ENCODE results near the gene MLPH.

DNA sequence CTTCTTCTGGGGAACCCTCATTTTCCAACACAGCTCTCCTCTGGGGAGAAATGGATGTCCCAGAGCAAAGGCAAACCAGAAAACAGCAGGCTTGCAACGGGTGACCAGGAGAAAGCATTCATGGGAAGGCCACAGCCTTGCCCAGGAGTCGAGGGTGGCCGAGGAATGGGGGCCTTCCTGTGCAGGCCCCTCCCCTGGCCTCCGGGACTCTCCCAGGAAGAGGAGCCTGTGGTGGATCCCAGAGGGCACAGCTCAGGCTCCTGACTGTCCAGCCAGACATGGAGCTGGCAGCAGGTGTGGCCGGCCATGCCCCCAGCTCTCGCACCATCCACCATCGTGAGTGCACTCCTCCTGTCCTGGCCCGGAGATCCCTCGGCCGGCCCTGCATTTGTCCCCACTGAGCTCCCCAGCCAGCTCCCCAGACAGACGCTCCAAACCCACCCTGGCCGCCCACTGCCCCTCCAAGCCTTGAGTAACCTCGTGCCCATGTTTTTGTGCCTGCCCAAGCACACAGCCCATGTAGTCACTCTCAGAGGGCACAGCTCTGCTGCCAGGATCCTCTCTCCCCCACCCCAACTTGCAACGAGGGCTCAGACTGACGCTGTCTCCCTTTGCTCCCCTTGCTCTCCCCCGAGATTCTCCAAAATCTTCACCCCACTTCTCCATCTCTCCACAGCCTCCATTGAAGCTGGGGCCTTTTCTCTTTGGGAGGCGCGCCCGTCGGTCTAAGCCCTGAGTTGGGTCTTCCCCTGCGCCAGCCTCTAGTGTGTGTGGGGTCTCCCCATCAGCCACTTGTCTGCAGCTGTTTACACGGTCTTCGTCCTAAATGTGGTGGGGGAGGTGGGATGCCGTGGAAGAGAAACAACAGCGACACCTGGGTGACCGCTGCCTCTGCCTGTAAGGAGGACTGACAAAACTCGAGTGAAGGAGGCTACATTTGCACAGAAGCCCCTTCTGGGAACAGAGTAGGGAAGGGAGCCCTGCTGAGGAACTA is 89.1 kb downstream of the MLPH start:
- TF ChIP-seq, protein P1, sequence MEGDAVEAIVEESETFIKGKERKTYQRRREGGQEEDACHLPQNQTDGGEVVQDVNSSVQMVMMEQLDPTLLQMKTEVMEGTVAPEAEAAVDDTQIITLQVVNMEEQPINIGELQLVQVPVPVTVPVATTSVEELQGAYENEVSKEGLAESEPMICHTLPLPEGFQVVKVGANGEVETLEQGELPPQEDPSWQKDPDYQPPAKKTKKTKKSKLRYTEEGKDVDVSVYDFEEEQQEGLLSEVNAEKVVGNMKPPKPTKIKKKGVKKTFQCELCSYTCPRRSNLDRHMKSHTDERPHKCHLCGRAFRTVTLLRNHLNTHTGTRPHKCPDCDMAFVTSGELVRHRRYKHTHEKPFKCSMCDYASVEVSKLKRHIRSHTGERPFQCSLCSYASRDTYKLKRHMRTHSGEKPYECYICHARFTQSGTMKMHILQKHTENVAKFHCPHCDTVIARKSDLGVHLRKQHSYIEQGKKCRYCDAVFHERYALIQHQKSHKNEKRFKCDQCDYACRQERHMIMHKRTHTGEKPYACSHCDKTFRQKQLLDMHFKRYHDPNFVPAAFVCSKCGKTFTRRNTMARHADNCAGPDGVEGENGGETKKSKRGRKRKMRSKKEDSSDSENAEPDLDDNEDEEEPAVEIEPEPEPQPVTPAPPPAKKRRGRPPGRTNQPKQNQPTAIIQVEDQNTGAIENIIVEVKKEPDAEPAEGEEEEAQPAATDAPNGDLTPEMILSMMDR (IDR thresholded peaks at IDR 0.05; ENCODE audit: borderline replicate concordance, extremely low read depth, low read length, poor library complexity, severe bottlenecking) = no peak
- TF ChIP-seq EZH2 (IDR thresholded peaks at IDR 0.05; ENCODE audit: borderline replicate concordance, low read depth, low read length, severe bottlenecking) = no peak

Measured in DND-41 (cell line).